ENCODE data around the gene FXR1.

- no peak for TF ChIP-seq ETV6 (CRISPR knock-in tag; IDR thresholded peaks at IDR 0.05)
- TF ChIP-seq MLX (CRISPR knock-in tag; IDR thresholded peaks at IDR 0.05), result no peak
- no peak for TF ChIP-seq CTCF (IDR thresholded peaks at IDR 0.05)
- no peak for TF ChIP-seq FOXJ3 (CRISPR knock-in tag; IDR thresholded peaks at IDR 0.05; ENCODE audit: borderline replicate concordance)
- no peak for TF ChIP-seq ATF3 (CRISPR knock-in tag; conservative IDR thresholded peaks at IDR 0.05)
Measured at GRCh38 chr3:180973543-180973942, 61.1 kb downstream of the FXR1 start.
